Posterior cingulate gyrus (tissue), 11 donors: Measurements from ENCODE around the gene CCSER1.
A peak's percentile ranks its signal among the peaks of the same experiment; 100 is the strongest.

Experiments
- DNase-seq, 10 donors: peaks; one replicate each; pipeline versions ENCODE4 v3.0.0 to v3.0.0-alpha.2; 2020 to 2021; ENCODE audit warnings: mixed read lengths in 3 of 10
- intact Hi-C: fragments of 100-400 bp; cut with DNase I; formaldehyde crosslinking; loops from one replicate; pipeline ENCODE4 v1.15.1; 2023

The CCSER1 gene

DNA sequence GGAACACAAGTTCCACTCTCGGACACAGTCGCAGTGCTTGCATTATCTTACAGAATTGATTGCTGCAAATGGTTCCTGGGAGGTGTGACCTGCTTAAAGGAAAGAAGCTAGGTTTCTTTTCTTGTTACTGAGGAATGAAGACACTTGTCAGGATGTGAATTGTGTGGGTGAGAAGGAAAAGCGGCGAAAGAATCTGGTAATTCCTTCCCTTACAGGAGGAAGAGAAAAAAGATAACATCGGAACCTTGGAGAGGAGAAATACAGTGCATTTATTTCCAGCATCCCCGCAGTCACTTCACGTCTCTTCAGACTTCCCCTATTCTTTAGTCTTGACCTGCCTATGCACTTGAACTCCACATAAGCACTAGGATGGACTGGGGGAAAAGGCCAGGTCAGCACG is 389 bp upstream of the CCSER1 start:
- DNase-seq, result no peak
- intact Hi-C loops, result loop anchor here (10.0 kb wide), 1 partner anchor 158 kb away; no protein-coding TSS in a partner anchor

GRCh38 chr4:90127706-90128345 is 632 bp downstream of the CCSER1 start:
- peak in 4 of 10 donors; percentile 15 to 83 (median 43) for DNase-seq
- intact Hi-C loops, result loop anchor here (10.0 kb wide), 1 partner anchor 157 kb away; no protein-coding TSS in a partner anchor

DNA sequence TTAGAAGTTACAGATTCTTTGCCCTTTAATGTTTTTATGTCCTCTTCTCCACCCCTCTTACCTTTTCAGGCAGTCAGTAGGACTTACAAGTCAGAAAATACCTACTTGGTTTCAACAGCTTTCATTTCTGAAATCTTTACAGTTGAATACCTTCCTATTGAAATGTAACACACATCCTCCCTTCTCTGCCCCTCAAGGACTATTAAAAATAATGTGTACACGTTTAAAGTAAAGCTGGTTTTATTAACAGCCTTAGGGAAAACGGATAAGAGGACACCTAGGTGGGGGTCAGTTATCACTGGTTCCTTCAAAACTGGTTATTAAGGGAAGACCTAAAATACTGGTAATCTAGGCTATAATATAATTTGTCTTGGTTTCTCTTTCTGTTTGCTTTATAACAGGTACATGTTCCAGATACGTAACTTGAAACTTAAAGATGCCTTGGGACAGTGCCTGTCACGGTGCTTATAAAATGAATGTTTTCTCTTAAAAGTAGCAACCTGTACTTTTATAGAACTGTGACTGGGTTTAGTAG is 1.8 kb downstream of the CCSER1 start:
- no peak for DNase-seq
- intact Hi-C loops, result loop anchor here (10.0 kb wide), 1 partner anchor 156 kb away; no protein-coding TSS in a partner anchor

DNA sequence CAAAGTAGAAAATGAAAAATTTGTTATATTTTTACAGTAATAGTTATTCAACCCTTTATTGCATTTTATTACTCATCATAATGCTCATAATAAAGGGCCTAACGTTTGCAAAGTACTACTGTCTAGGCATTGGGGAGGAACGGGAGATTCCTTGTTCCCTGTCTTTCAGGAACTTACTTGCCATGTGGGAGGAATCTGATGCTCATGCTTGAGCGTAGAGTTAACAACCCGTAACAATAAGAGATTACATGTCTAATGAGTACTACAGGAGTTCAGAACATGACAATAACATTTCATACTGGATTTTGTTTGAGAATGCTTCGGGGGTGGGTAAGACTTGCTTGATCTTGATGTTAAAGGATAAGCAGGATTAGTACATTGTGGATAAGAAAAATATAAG is 2.9 kb downstream of the CCSER1 start:
- no peak for DNase-seq
- intact Hi-C loops, result no loop called here

DNA sequence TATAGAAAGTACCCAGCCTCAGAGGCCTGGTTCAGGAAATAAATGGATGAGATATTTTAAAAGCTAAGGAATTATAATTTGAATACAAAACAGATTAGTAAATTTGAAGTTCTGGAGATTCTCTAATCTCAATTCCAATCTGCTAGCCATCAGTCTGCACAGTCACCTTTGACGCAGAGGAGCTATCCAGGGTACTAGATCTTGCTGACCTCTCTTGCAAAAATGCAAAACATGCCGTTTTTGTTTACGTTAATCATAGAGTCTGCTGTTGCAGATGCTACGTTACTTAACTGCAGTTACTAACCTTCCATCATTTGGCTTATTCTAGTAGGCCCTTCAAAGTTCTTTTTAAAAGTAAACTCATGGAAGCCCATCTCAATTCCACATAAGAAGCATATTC is 10.4 kb downstream of the CCSER1 start:
- no peak for DNase-seq
- intact Hi-C loops, result no loop called here

DNA sequence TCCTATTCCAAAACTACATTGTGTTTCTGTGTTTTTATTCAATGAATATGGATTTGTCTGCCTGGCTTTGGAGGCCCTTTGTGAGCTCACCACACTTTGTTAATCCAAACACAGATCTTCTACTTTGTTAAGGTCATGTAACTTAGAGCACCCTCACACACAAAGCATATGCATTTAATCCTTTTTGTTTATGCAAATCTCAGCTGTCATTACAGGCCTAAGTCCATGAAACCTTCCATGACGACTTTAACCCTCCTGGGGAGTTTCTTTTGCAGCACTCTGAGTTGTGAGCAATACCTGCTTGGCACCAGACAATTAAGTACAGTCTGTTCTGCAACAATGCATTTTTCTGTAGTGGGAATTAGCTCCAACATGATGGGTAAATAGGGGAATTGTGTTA is 14.9 kb downstream of the CCSER1 start:
- no peak for DNase-seq
- intact Hi-C loops, result no loop called here

DNA sequence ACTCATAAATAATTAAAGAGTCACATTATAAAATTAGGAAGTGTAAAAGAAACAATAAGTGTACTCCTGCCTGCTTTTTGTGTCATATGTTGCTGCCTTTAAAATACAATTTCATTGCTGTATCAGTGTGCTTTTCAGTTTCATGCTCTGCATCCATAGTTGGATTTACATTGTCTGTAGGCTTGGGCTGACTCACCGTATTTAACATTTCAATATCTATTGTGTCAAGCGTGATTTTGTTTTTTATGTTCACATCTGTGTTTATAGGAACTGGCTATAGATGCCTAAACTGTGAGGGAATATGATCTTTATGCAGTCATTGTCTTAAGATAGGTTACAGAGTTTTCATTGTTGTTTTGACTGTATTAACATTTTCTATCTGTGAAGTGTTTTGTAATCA is 18.1 kb downstream of the CCSER1 start:
- intact Hi-C loops, result no loop called here
- no peak for DNase-seq

DNA sequence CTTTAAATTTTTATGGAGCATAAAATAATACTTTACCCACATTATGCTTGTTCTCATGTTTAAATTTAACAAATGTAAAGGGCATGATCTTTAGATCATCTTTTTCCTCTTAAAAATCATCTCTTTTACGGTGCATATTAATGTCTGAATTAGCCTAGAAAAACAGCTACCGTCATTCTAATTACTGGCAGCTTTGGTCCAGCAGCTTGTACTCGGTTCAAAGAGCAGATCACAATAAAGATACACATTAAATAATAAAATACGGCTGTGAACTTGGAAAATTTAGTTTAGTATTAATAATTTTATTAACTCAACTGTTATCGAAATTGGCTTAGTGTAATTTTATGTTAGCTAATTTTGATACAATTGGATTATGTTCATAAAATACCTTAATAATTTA is 19.1 kb downstream of the CCSER1 start:
- intact Hi-C loops, result no loop called here
- no peak for DNase-seq

DNA sequence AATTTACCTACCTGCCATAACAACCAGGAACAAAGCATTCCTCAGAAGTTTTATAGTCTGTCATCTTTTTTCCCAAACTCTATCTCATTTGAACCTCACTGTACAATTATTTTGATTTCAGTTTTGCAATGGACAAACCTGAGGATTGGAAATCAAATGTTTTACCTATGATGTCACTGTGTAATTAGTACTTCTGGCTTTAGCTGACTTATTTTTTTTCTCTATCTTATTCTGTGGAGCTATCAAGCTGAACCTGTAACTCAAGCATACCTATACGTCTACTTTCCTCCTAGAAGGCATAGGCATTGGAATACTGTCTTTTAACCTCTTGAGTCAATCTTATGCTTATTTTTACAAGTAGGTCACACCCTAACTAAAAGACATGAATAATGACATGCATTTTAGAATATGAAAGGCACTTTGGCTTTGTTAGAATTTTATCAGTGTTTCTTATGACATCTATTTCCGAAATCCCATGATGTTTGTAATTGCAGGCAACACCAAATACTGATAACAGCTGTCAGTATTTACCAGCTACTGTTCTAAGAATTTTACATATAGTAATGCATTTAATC is 21.5 kb downstream of the CCSER1 start:
- intact Hi-C loops, result no loop called here
- no peak for DNase-seq

GRCh38 chr4:90152024-90152423 is 24.8 kb downstream of the CCSER1 start:
- DNase-seq, result no peak
- intact Hi-C loops, result no loop called here

- intact Hi-C loops, result no loop called here
- DNase-seq, result no peak
Measured at GRCh38 chr4:90159193-90159592, 32.0 kb downstream of the CCSER1 start.

DNA sequence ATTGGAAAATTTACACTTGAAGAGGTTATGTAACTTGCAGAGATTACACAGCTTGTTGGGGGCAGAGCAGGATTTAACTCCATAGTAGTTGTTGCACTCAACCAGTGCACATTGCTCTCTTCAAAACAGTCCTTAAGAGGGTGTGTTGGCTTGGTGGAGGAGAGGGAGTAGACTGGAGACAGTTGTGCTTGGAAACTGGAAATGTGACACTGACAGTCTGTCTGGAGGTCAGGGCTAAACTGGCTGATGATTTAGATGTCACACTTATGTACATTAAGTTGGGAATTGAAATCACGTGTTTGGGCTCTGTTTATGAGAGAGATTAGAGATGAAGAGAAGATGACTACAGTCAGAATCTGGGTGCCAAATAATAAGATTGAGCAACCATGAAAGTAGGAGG is 32.9 kb downstream of the CCSER1 start:
- DNase-seq, result no peak
- intact Hi-C loops, result no loop called here

DNA sequence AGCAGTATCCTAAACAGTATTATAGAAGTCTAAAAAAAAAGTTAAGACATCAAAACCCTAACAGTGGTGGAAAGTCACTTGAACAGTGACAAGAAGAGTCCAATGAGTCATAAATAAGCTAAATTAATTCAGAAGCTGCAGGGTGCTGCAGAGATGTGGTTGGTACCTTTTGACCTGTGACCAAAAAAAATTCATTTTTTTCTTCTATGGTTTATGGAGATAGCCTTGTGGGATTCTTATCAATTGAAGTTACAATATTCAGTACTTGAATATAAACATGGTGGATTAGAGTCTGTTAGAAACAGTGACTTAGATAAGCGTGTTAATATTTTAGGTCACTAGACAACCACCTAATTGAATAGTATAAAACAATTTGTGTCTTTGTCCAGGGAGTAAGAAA is 35.4 kb downstream of the CCSER1 start:
- no peak for DNase-seq
- intact Hi-C loops, result no loop called here

DNA sequence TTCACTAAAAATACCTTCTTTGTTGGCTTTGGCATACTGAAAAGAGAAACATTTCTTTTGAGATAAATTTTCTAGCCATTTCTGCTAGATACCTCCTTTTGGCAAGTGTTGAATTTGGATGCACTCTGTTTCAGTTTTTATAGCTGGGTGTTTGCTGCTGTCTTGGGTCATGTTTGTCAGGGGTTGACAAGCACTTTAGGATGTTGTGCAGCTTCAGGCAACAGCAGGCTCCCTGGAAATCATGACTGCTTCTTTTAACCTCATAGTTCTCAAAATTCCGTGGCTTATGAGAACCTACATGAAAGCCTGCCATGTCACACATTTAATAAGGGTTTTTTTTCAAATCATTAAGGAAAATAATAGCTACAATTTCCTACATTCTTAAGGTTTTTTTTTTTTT is 36.7 kb downstream of the CCSER1 start:
- intact Hi-C loops, result no loop called here
- DNase-seq, result no peak

GRCh38 chr4:90165883-90166282 is 38.7 kb downstream of the CCSER1 start:
- no peak for DNase-seq
- intact Hi-C loops, result no loop called here

- intact Hi-C loops, result no loop called here
- DNase-seq, result no peak
Measured at GRCh38 chr4:90171491-90171890, 44.3 kb downstream of the CCSER1 start.

GRCh38 chr4:90174621-90175023 is 47.4 kb downstream of the CCSER1 start:
- intact Hi-C loops, result no loop called here
- no peak for DNase-seq

GRCh38 chr4:90181644-90182043 is 54.5 kb downstream of the CCSER1 start:
- intact Hi-C loops, result no loop called here
- no peak for DNase-seq

- intact Hi-C loops, result no loop called here
- no peak for DNase-seq
Measured at GRCh38 chr4:90183254-90183653, 56.1 kb downstream of the CCSER1 start.

- intact Hi-C loops, result no loop called here
Measured at GRCh38 chr4:90184560-90184959, 57.4 kb downstream of the CCSER1 start.

DNA sequence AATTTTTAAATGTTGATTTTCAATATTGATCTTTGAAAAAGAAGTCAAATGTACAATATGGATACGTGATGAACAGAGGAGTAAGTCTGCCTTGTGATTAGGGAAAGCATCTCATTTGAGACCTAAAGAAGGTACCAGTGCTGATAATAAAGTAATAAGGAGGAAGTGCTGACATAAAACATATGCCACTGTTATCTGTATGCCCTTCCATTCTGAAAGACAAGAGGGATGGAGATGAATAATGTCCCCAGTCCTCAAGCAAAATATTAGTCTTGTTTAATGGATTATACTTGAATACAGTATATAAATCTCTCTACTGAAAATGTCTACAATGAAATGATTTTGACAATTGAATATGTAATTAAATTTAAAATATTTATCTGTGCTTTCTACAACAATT is 58.2 kb downstream of the CCSER1 start:
- no peak for DNase-seq
- intact Hi-C loops, result no loop called here

More at GRCh38 chr4:90184560-90184959, 57.4 kb downstream of the CCSER1 start:
- DNase-seq, result no peak

DNA sequence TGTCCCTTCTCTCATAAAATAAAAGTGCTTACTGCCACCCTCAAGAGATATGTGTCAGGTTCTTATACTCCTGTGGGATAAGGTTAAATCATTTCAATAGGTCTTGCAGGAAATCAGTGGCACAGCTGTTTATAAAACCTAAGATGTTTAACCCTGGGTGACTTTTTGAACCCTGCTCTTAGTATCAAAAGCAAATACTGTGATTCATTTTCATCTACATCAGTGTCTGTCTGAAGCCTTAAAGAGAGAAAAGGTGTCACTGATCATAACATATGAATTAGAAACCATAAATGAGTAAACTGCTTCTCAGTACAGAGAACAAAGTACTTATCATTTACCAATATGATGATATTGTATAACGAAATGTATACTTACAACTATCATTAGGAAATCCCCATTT is 59.0 kb downstream of the CCSER1 start:
- intact Hi-C loops, result no loop called here
- DNase-seq, result no peak
